Progenitor cell of endocrine pancreas (in vitro differentiated cells): ENCODE results near the gene FOXP1. TPM values are rescaled to one million over a fixed set of nuclear protein-coding genes. Genes with fewer than 3 reads are reported as not detected.

Source experiments
- DNase-seq: peaks from one replicate; pipeline ENCODE4 v3.0.0; 2021; ENCODE audit warnings: low spot score; ENCODE audit not compliant: unreplicated experiment
- H3K27ac Mint-ChIP-seq: 2 replicates; pipeline ENCODE4 v1.8.0; 2021; ENCODE audit warnings: mild to moderate bottlenecking, moderate library complexity, mixed read lengths
- H3K27me3 Mint-ChIP-seq: 2 replicates; pipeline ENCODE4 v1.8.0; 2021; ENCODE audit warnings: mixed read lengths
- H3K36me3 Mint-ChIP-seq: 2 replicates; pipeline ENCODE4 v1.8.0; 2022; ENCODE audit warnings: mixed read lengths; ENCODE audit not compliant: insufficient read depth
- H3K4me1 Mint-ChIP-seq: 2 replicates; pipeline ENCODE4 v1.8.0; 2021; ENCODE audit warnings: low read depth, mixed read lengths
- H3K4me3 Mint-ChIP-seq: 2 replicates; pipeline ENCODE4 v1.8.0; 2021; ENCODE audit warnings: low read depth, mild to moderate bottlenecking, moderate library complexity, mixed read lengths
- H3K9me3 Mint-ChIP-seq: 2 replicates; pipeline ENCODE4 v1.8.0; 2021; ENCODE audit warnings: low read depth, mixed read lengths
- CTCF ChIP-seq: fragments of 200-600 bp; sonication (generic); IDR thresholded peaks from one replicate; pipeline ENCODE4 v1.5.0; 2021; ENCODE audit warnings: antibody characterized with exemption, mild to moderate bottlenecking; ENCODE audit not compliant: unreplicated experiment
- total RNA-seq: library from RNA; stranded (reverse); gene quantifications from 2 replicates; pipeline ENCODE4 v1.2.1, GENCODE V29; 2021

The FOXP1 gene
- total RNA-seq, 1 donor from 2014 or later: 242 TPM

GRCh38 chr3:71005702-71006321 is 577.7 kb downstream of the FOXP1 start:
- Mint-ChIP-seq H3K4me3 (no peak overlapping the region), H3K27me3 (no peaks in the 10 kb centered on the region), H3K36me3 (peaks cover 2% of the 10 kb centered on the region), H3K9me3 (no peaks in the 10 kb centered on the region), H3K4me1 (peaks cover 58% of the 10 kb centered on the region), H3K27ac (peak overlapping the region; percentile 80)
- DNase-seq: no peak
- no peak for TF ChIP-seq CTCF

DNA sequence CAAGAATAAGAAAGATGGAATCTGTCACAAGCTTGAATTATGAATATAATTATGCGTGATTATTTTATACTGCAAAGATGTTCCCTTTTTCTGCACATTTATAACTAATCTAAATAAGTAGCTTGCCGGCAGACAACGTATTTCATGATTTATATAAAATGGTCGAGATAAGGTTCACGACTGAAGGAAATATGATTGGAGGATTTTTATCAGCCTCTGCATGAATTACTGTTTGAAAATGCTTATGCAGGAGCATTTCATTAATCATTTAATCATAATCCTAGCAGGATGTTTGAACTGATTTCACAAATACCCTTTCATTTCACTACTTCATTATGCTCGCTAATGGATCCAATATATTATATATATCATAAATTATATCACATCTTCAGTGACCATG is 580.0 kb downstream of the FOXP1 start:
- TF ChIP-seq CTCF: no peak
- Mint-ChIP-seq H3K4me1 (peaks cover 49% of the 10 kb centered on the region), H3K27ac (no peak overlapping the region), H3K4me3 (no peak overlapping the region), H3K27me3 (no peaks in the 10 kb centered on the region), H3K9me3 (no peaks in the 10 kb centered on the region), H3K36me3 (peaks cover 9% of the 10 kb centered on the region)
- DNase-seq: no peak

DNA sequence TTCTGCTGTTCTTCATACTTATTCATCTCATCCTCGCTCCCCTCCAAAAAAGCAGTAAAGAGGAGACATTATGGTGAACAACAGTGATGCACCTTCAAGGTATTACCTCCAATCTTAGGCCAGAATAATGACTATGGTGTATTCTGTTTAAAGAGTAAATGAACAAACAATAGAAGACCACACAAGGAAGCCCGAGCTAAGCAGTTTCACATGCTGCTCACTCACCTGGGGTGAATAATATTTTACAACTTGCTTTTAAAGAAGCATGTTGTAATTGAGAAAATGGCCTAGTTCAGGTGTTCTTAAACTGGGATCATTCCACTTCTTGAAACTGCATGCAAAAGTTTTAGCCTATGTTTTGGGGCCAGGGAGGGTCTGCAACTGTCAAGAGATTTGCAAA is 581.2 kb downstream of the FOXP1 start:
- Mint-ChIP-seq H3K27me3 (no peaks in the 10 kb centered on the region), H3K27ac (peak overlapping the region; percentile 49), H3K36me3 (peaks cover 14% of the 10 kb centered on the region), H3K9me3 (no peaks in the 10 kb centered on the region), H3K4me1 (peaks cover 37% of the 10 kb centered on the region), H3K4me3 (no peak overlapping the region)
- DNase-seq: no peak
- no peak for TF ChIP-seq CTCF

- H3K36me3 Mint-ChIP-seq: peaks cover 23% of the 10 kb centered on the region
- no peak overlapping the region for H3K27ac Mint-ChIP-seq
- H3K4me1 Mint-ChIP-seq: peaks cover 29% of the 10 kb centered on the region
- H3K4me3 Mint-ChIP-seq: no peak overlapping the region
- TF ChIP-seq CTCF: no peak
- no peaks in the 10 kb centered on the region for H3K27me3 Mint-ChIP-seq
- DNase-seq: no peak
- H3K9me3 Mint-ChIP-seq: no peaks in the 10 kb centered on the region
These were observed 582.2 kb downstream of the FOXP1 start for GRCh38 chr3:71001303-71001830.

- Mint-ChIP-seq H3K9me3 (no peaks in the 10 kb centered on the region), H3K36me3 (peaks cover 24% of the 10 kb centered on the region), H3K4me3 (no peak overlapping the region), H3K27me3 (no peaks in the 10 kb centered on the region), H3K27ac (no peak overlapping the region), H3K4me1 (peaks cover 25% of the 10 kb centered on the region)
- TF ChIP-seq CTCF: no peak
- DNase-seq: no peak
These were observed 583.0 kb downstream of the FOXP1 start for GRCh38 chr3:71000483-71000882.
